Cardiac fibroblast (primary cell): ENCODE results near the gene FARS2.

Experiments used
- DNase-seq, 2 donors: peaks; one replicate each; pipeline versions ENCODE4 v3.0.0 to v3.0.0-alpha.2; 2010; ENCODE audit warnings: low read depth in 2 of 2
- H3K4me3 ChIP-seq, 2 donors: replicated peaks in 1 of 2; 1 replicate in 1 of 2; 2 replicates in 1 of 2; pipeline ENCODE4 v1.5.1; 2011; ENCODE audit warnings: low read depth in 2 of 2, low read length in 2 of 2, mild to moderate bottlenecking in 2 of 2, moderate library complexity in 1 of 2
- CTCF ChIP-seq: IDR thresholded peaks from one replicate; pipeline ENCODE4 v1.5.1; 2011; ENCODE audit warnings: low read depth, mild to moderate bottlenecking, low read length, inconsistent platforms

The FARS2 gene

GRCh38 chr6:5636210-5637030 is 375.1 kb downstream of the FARS2 start:
- no peak overlapping the region for H3K4me3 ChIP-seq
- TF ChIP-seq CTCF, result no peak
- DNase-seq, result no peak

GRCh38 chr6:5637714-5638113 is 376.4 kb downstream of the FARS2 start:
- no peak for DNase-seq
- no peak overlapping the region for H3K4me3 ChIP-seq
- no peak for TF ChIP-seq CTCF

GRCh38 chr6:5638666-5639065 is 377.4 kb downstream of the FARS2 start:
- TF ChIP-seq CTCF, result no peak
- no peak overlapping the region for H3K4me3 ChIP-seq
- DNase-seq, result no peak

- no peak for TF ChIP-seq CTCF
- no peak for DNase-seq
- no peak overlapping the region for H3K4me3 ChIP-seq
These were observed 377.9 kb downstream of the FARS2 start for GRCh38 chr6:5639193-5639592.

- no peak for DNase-seq
- H3K4me3 ChIP-seq, result no peak overlapping the region
- no peak for TF ChIP-seq CTCF
These were observed 379.3 kb downstream of the FARS2 start for GRCh38 chr6:5640614-5641013.

GRCh38 chr6:5644523-5645185 is 383.3 kb downstream of the FARS2 start:
- no peak for TF ChIP-seq CTCF
- no peak for DNase-seq

More at GRCh38 chr6:5644523-5645185, 383.3 kb downstream of the FARS2 start:
- no peak overlapping the region for H3K4me3 ChIP-seq
